ENCODE results near the gene PPP1CB. TPM values are rescaled to one million over a fixed set of nuclear protein-coding genes. Genes with fewer than 3 reads are reported as not detected.

The PPP1CB gene
- total RNA-seq, 1 donor: 307 TPM

DNA sequence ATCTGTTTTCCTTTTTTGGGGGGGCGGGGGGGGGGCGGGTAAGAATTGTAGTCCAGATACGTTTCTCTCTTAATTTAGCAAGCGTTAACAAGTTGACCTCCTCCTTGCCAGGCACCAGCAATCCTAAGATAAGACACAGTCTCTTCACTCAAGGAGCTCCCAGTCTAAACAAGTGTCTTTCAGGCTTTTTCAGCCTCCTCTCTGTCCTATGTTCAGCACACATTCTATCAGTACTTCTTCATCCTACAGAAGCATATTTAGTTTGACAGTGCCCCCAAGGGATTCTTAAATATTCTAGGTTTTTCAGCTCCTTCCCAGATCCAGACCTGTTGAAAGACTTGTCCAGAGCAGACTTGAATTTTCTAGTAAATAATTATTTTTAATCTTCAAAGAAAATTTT lies 2.7 kb downstream of the PPP1CB start:
- peak; percentile 51 for DNase-seq (ENCODE audit: low read depth)
- TF ChIP-seq, protein P1, sequence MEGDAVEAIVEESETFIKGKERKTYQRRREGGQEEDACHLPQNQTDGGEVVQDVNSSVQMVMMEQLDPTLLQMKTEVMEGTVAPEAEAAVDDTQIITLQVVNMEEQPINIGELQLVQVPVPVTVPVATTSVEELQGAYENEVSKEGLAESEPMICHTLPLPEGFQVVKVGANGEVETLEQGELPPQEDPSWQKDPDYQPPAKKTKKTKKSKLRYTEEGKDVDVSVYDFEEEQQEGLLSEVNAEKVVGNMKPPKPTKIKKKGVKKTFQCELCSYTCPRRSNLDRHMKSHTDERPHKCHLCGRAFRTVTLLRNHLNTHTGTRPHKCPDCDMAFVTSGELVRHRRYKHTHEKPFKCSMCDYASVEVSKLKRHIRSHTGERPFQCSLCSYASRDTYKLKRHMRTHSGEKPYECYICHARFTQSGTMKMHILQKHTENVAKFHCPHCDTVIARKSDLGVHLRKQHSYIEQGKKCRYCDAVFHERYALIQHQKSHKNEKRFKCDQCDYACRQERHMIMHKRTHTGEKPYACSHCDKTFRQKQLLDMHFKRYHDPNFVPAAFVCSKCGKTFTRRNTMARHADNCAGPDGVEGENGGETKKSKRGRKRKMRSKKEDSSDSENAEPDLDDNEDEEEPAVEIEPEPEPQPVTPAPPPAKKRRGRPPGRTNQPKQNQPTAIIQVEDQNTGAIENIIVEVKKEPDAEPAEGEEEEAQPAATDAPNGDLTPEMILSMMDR (IDR thresholded peaks at IDR 0.05; ENCODE audit: insufficient read depth, low read length): no peak
- peak overlapping the region; percentile 52 for H3K4me3 ChIP-seq (ENCODE audit: low read depth, low read length)

DNA sequence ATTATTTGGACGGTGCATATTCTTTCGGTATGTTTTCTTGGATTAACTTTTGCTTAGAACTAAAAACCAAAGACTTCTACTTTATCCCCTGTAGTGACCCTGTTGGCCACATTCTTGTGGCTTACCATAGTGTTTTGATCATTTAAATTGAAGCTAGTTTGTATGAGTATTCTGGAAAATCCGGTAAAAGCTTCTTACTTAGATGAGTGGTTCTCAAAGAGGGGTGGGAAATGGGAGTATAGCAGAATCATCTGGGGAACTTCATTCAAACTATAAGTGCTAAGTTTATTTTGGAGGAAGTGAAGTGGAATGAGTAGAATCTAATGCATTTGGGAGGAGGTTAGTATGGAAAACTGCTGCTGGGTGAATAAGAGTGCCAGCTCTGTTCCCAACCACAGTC lies 3.8 kb downstream of the PPP1CB start:
- peak overlapping the region; percentile 52 for H3K4me3 ChIP-seq (ENCODE audit: low read depth, low read length)
- peak; percentile 40 for DNase-seq (ENCODE audit: low read depth)
- TF ChIP-seq, protein P1 (IDR thresholded peaks at IDR 0.05; ENCODE audit: insufficient read depth, low read length): no peak

DNA sequence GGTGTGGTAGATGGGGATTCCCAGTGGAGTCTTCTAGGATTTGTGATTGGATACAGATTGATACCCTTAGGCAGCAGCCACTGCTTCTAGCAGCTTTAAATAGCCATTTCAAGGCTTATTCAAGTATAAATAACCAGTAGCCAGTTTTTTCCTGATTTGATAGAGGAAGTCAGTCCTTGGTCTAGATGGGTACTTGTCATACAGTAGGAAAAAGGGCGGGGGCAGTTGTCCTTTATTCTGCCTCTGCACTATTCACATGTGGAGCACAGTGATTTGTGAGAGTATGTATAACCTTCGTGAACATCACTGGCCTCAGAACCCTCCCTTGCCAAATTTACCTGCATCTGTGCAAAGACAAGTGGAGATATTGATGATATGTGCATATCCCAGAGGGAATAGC lies 6.8 kb downstream of the PPP1CB start:
- DNase-seq (ENCODE audit: low read depth): no peak
- H3K4me3 ChIP-seq (ENCODE audit: low read depth, low read length): no peak overlapping the region
- TF ChIP-seq, protein P1 (IDR thresholded peaks at IDR 0.05; ENCODE audit: insufficient read depth, low read length): no peak

DNA sequence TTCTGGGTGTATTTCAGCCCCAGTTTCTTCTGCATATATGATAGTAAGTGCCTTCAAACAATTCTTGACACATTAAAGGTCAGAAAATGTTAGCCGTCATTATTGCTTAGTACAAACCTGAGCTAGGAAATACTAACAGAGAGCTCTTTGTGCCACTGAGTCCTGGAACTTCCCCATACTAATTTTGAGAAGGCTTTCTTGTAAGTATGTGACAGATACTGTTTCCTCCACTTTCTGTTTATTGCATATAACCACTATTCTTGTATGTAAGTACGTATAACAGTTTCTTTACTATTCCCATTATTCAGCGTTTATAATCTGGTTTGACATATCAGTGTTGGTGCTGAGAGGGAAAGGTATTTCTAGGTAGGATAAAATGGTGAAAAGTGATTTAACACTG lies 9.8 kb downstream of the PPP1CB start:
- DNase-seq (ENCODE audit: low read depth): no peak

DNA sequence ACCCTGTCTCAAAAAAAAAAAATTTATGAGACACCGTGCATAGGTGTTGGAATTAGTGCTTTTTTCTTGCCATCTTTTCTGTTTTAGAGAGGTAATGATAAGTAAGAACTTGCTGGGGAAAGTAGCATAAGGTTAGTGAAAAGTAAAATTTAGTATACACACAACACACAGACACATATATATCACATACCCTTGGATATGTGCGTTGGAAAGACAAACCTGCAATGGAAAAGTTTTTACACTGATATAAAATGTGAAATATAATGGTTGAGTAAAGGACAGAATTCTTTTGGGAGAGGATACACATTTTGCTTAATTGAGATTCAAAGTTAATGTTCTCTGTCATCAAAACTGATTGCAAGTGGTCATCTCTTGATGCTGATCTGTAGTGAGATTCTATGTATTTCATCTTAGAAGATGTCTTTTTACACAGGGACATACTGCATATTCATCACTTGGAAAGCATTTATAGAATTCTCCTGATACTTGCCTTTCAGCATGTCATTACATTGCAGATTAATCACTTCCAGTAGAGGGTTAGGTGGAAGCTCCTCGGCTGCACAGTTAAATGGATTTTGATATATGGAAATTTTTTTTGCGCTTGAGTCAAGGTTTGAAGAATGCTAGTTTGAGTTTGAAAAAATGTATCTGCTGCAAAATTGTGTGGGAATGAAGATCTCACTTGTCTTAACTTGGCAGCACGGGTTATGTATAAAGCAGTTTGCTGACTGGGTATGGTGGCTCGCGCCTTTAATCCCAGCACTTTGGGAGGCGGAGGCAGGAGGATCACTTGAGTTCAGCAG lies 13.5 kb downstream of the PPP1CB start:
- H3K4me3 ChIP-seq (ENCODE audit: low read depth, low read length): no peak overlapping the region
- DNase-seq (ENCODE audit: low read depth): no peak
- TF ChIP-seq, protein P1 (IDR thresholded peaks at IDR 0.05; ENCODE audit: insufficient read depth, low read length): no peak

More for the DNA sequence above, 9.8 kb downstream of the PPP1CB start:
- no peak overlapping the region for H3K4me3 ChIP-seq (ENCODE audit: low read depth, low read length)
- TF ChIP-seq, protein P1 (IDR thresholded peaks at IDR 0.05; ENCODE audit: insufficient read depth, low read length): no peak

DNA sequence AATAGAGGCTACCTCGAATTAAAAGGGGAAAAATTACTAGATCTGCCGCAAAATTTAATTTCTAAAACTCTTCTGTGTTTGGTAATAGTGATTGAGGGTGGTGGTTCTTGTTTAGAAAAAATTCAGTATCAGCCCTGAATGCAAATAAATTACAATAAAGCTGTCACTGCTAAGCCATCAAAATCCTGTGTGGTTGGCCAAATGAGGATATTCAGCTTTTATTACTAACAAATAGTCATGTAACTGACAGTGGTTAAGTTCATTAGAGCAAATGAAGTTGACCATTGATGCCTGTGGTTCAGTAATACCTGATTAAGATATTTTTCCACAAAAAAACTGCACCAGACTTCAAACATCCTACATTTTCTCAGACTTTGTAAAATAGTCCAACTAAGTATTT lies 14.4 kb downstream of the PPP1CB start:
- no peak overlapping the region for H3K4me3 ChIP-seq (ENCODE audit: low read depth, low read length)
- DNase-seq (ENCODE audit: low read depth): no peak
- TF ChIP-seq, protein P1 (IDR thresholded peaks at IDR 0.05; ENCODE audit: insufficient read depth, low read length): no peak
